ENCODE data around the gene SFMBT1. TPM values are rescaled to one million over a fixed set of nuclear protein-coding genes. Genes with fewer than 3 reads are reported as not detected.

Gene SFMBT1
- total and polyA plus RNA-seq, 2 of the 4 experiments (the other 2 are of a cell fraction), result 1.0 to 1.8 TPM

GRCh38 chr3:53083521-53083920 is 37.6 kb upstream of the SFMBT1 start:
- H3K56ac ChIP-seq (ENCODE audit: extremely low read depth, insufficient read depth, low read length), result no peak overlapping the region
- no peak overlapping the region for H2BK20ac ChIP-seq (ENCODE audit: low read depth, low read length)
- dilution Hi-C loops (cut with HindIII; ENCODE audit: low sequenced_read_pairs, unreplicated experiment) (no loop called here), intact Hi-C loops (cut with micrococcal nuclease) (no loop called here), in situ Hi-C loops (cut with MboI; ENCODE audit: low sequenced_read_pairs) (no loop called here)
- H3K18ac ChIP-seq (ENCODE audit: low read depth, low read length), result no peak overlapping the region
- H3K23ac ChIP-seq (ENCODE audit: low read depth, low read length), result no peak overlapping the region
- H2BK120ac ChIP-seq (ENCODE audit: low read depth, low read length), result no peak overlapping the region
- peaks cover 3% of the 10 kb centered on the region; the same call in 1 of the 2 replicates for H3K9me1 ChIP-seq (ENCODE audit: insufficient read depth, low read length)
- H3K27ac ChIP-seq (ENCODE audit: insufficient read depth, low read length), result no peak overlapping the region
- no peak overlapping the region for H3K4me3 ChIP-seq (ENCODE audit: insufficient read depth, low read depth, low read length)
- DNase-seq (peak; percentile 75), ATAC-seq (ENCODE audit: low read depth) (peak; percentile 74)
- ChIA-PET CTCF (interaction anchor here (0.7 to 0.8 kb wide), 3 partner anchors 16 to 238 kb away, joined by 3 read pairs; no protein-coding TSS in a partner anchor), POLR2A (ENCODE audit: unreplicated experiment) (no interaction called here)
- H2BK15ac ChIP-seq (ENCODE audit: low read depth, low read length), result no peak overlapping the region
- H3K4ac ChIP-seq (ENCODE audit: low read depth, low read length), result no peak overlapping the region
- WGBS, 2 experiments (ENCODE audit: extremely low coverage in 2 of 2, insufficient read length in 1 of 2), result no CpG with 5 or more reads among the region's 8 CpGs
- H4K8ac ChIP-seq (ENCODE audit: low read depth in 2 of 2, low read length in 2 of 2), result no peak overlapping the region
- no peak overlapping the region for H2BK5ac ChIP-seq (ENCODE audit: low read depth, low read length, poor library complexity, severe bottlenecking)
- no peak overlapping the region for H3K4me2 ChIP-seq (ENCODE audit: low read depth, low read length)
- H3K36me3 ChIP-seq (ENCODE audit: control insufficient read depth, insufficient read depth, low read length), result no peaks in the 10 kb centered on the region
- H4K91ac ChIP-seq (ENCODE audit: insufficient read depth, low read depth, low read length), result no peak overlapping the region
- no peaks in the 10 kb centered on the region for H3K27me3 ChIP-seq (ENCODE audit: control insufficient read depth, insufficient read depth, low read length)
- no peaks in the 10 kb centered on the region for H3K79me1 ChIP-seq (ENCODE audit: low read depth in 1 of 2, low read length in 2 of 2)
- no peaks in the 10 kb centered on the region; the same call in 1 of the 2 replicates for H4K20me1 ChIP-seq (ENCODE audit: insufficient read depth, low read length)
- H2AFZ ChIP-seq (replicated peaks; ENCODE audit: low read length, poor library complexity), result peak overlapping the region; percentile 6
- no peak overlapping the region for H3K9ac ChIP-seq (ENCODE audit: low read depth, low read length)
- TF ChIP-seq NFE2L2 (IDR thresholded peaks at IDR 0.05; ENCODE audit: low read depth, low read length), result peak; percentile 17; the same call in 1 of the 2 replicates
- no peak for TF ChIP-seq MAFK (IDR thresholded peaks at IDR 0.05; ENCODE audit: low read depth, low read length)
- TF ChIP-seq RFX5 (IDR thresholded peaks at IDR 0.05; ENCODE audit: low read depth, low read length), result no peak
- no peaks in the 10 kb centered on the region for H3K9me3 ChIP-seq (ENCODE audit: control insufficient read depth, insufficient read depth, low read length)
- no peak overlapping the region for H4K5ac ChIP-seq (ENCODE audit: low read depth, low read length)
- H2AK5ac ChIP-seq (ENCODE audit: low read depth, low read length), result no peak overlapping the region
- no TSS peak for BruUV-seq (replicated peaks)
- H3K4me1 ChIP-seq (ENCODE audit: control insufficient read depth, insufficient read depth, low read length), result peaks cover 12% of the 10 kb centered on the region; the same call in 1 of the 2 replicates
- H3K14ac ChIP-seq (replicated peaks; ENCODE audit: low read depth, low read length), result no peak overlapping the region
- no peak overlapping the region for H2AK9ac ChIP-seq (replicated peaks; ENCODE audit: low read depth, low read length, poor library complexity)

Measured in IMR-90 (cell line).